Measurements from ENCODE around the gene MOG. TPM values are rescaled to one million over a fixed set of nuclear protein-coding genes. Genes with fewer than 3 reads are reported as not detected.

MOG gene
- total and polyA plus RNA-seq, 4 donors = not detected

DNA sequence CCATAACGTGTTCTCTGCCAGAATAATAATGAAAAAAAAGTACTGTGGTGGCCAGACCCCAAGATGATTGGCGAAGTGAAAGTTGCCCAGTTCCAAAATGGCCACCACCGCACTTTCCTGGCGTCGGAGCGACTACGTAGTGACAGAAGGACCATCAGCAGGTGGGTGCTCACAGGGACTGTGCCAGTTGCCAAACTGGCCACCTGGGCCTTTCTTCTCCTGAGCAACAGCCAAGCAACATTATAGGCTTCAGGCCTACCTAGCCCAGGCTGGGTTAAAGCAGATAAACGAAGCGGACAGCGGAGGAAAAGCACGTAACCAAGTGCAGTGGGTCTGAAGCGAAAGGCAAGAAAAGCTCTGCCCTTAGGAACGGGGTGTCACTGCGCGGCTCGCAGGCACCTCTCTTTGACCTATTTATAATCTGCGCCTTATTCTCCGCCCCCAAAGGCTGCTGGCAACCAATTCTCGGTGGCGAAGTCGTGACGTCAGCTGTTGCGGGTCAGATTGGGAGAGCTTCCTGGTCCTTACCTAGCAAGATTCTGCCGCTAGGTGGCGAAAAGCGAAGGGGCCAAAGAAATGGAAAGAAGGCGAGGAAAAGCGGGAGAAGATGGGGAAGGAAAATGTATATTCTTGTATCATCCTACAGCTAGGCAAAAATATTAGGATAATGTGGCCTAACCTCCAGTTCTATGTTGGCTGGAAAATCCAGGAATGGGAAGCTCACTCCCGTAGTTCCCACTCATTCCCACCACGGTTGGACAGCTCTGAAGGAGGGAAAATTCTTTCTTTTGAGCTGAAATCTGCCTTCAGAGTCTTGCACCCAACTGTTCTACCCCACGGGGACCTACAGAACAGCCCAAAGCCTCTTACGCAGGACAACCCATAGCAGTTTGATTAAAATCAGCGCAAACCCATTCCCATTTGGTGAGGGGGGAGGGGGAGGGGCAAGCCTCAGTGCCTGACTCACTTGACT lies 6.9 kb upstream of the MOG start:
- DNase-seq (peak; percentile 97 to 99 (median 98)), ATAC-seq (ENCODE audit: insufficient read depth, low FRiP score) (peak; percentile 97)
- peaks cover 0 to 3% (median 2%) of the 10 kb centered on the region in 3 donors for H3K27me3 ChIP-seq (ENCODE audit: control insufficient read depth in 3 of 3, insufficient read depth in 3 of 3, low read length in 2 of 3)
- H3K4me1 ChIP-seq (ENCODE audit: control insufficient read depth in 5 of 5, insufficient read depth in 5 of 5, low read length in 5 of 5) = peaks cover 0 to 4% (median 0%) of the 10 kb centered on the region in 5 donors
- WGBS, 2 donors = 4 to 5% methylated on average over 33 of the region's 33 CpGs
- H3K36me3 ChIP-seq (ENCODE audit: control insufficient read depth in 4 of 4, insufficient read depth in 4 of 4, low read length in 4 of 4) = no peaks in the 10 kb centered on the region
- TF ChIP-seq CTCF (IDR thresholded peaks at IDR 0.05; ENCODE audit: control extremely low read depth, extremely low read depth) = peak; percentile 91
- H3K9me3 ChIP-seq (ENCODE audit: control insufficient read depth in 4 of 4, insufficient read depth in 3 of 4, low read length in 3 of 4) = no peaks in the 10 kb centered on the region
- H3K9ac ChIP-seq (ENCODE audit: insufficient read depth in 1 of 2, low read length in 2 of 2) = peak overlapping the region; percentile 57 to 89
- H3K27ac ChIP-seq (ENCODE audit: low read depth in 1 of 2, low read length in 1 of 2) = peak overlapping the region; percentile 62 to 100
- peak overlapping the region; percentile 67 for H3K4me3 ChIP-seq

GRCh38 chr6:29651413-29652197 lies 5.3 kb upstream of the MOG start:
- H3K27ac ChIP-seq (ENCODE audit: low read depth in 1 of 2, low read length in 1 of 2) = no peak overlapping the region
- 71 to 77% methylated on average over 8 of the region's 8 CpGs for WGBS, 2 donors
- DNase-seq (peak in 2 of 3 donors; percentile 25 to 43), ATAC-seq (ENCODE audit: insufficient read depth, low FRiP score) (no peak)
- no peak for TF ChIP-seq CTCF (IDR thresholded peaks at IDR 0.05; ENCODE audit: control extremely low read depth, extremely low read depth)
- H3K4me3 ChIP-seq = no peak overlapping the region
- no peaks in the 10 kb centered on the region for H3K36me3 ChIP-seq (ENCODE audit: control insufficient read depth in 4 of 4, insufficient read depth in 4 of 4, low read length in 4 of 4)
- peaks cover 0 to 4% (median 0%) of the 10 kb centered on the region in 5 donors for H3K4me1 ChIP-seq (ENCODE audit: control insufficient read depth in 5 of 5, insufficient read depth in 5 of 5, low read length in 5 of 5)
- no peak overlapping the region for H3K9ac ChIP-seq (ENCODE audit: insufficient read depth in 1 of 2, low read length in 2 of 2)
- peaks cover 0 to 1% (median 0%) of the 10 kb centered on the region in 4 donors for H3K9me3 ChIP-seq (ENCODE audit: control insufficient read depth in 4 of 4, insufficient read depth in 3 of 4, low read length in 3 of 4)
- peaks cover 4 to 6% (median 4%) of the 10 kb centered on the region in 3 donors for H3K27me3 ChIP-seq (ENCODE audit: control insufficient read depth in 3 of 3, insufficient read depth in 3 of 3, low read length in 2 of 3)

- DNase-seq = no peak
- H3K9ac ChIP-seq (ENCODE audit: insufficient read depth in 1 of 2, low read length in 2 of 2) = no peak overlapping the region
- peaks cover 4 to 6% (median 4%) of the 10 kb centered on the region in 3 donors for H3K27me3 ChIP-seq (ENCODE audit: control insufficient read depth in 3 of 3, insufficient read depth in 3 of 3, low read length in 2 of 3)
- TF ChIP-seq CTCF (IDR thresholded peaks at IDR 0.05; ENCODE audit: control extremely low read depth, extremely low read depth) = no peak
- peaks cover 0 to 4% (median 0%) of the 10 kb centered on the region in 5 donors for H3K4me1 ChIP-seq (ENCODE audit: control insufficient read depth in 5 of 5, insufficient read depth in 5 of 5, low read length in 5 of 5)
- no peak overlapping the region for H3K27ac ChIP-seq (ENCODE audit: low read depth in 1 of 2, low read length in 1 of 2)
- no peaks in the 10 kb centered on the region for H3K36me3 ChIP-seq (ENCODE audit: control insufficient read depth in 4 of 4, insufficient read depth in 4 of 4, low read length in 4 of 4)
- H3K9me3 ChIP-seq (ENCODE audit: control insufficient read depth in 4 of 4, insufficient read depth in 3 of 4, low read length in 3 of 4) = peaks cover 0 to 1% (median 0%) of the 10 kb centered on the region in 4 donors
- ATAC-seq (ENCODE audit: insufficient read depth, low FRiP score) = no peak
- 88 to 89% methylated on average over 10 of the region's 10 CpGs for WGBS, 2 donors
- no peak overlapping the region for H3K4me3 ChIP-seq
Observed at GRCh38 chr6:29652198-29652584, 4.7 kb upstream of the MOG start.

All from lung (tissue), 12 donors.